Measurements from ENCODE around the gene FHL2.

Gene FHL2

DNA sequence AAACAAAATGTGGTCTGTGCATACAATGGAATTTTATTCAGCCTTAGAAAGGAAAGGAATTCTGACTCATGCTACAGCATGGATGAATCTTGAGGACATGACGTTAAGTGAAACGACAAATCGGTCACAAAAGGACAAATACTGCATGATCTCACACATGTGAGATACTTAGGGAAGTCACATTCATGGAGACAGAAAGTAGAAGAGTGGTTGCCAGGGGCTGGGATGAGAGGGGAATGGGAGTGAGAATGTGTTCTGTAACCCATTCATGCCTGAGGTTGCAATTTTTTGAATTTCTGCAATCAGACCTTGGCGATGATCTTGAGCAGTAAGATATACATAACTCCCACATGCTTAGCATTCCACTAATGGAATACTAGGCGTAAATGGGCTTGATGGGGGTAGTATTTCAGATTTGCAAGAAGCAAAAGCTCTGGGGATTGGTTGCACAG, 22.0 kb downstream of the FHL2 start:
- no peak for DNase-seq

DNA sequence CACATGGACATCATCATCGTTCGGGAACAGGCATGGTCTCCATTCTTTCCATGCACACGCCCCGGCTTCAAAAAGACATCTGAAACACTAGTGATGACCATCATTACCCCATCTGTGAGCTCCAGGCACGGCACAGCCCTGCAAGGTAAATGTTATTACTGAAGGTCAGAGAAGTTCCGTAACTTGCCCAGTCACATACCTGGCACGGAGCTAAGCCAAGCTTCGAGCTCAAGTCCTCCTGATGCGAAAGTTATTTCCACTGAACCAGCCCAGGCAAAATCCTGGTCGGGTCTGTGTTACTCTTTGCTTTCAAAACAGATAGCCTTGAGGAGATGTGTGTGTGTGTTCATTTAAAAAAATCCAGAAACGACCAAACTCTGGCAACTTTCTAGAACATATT, 22.8 kb downstream of the FHL2 start:
- no peak for DNase-seq

DNA sequence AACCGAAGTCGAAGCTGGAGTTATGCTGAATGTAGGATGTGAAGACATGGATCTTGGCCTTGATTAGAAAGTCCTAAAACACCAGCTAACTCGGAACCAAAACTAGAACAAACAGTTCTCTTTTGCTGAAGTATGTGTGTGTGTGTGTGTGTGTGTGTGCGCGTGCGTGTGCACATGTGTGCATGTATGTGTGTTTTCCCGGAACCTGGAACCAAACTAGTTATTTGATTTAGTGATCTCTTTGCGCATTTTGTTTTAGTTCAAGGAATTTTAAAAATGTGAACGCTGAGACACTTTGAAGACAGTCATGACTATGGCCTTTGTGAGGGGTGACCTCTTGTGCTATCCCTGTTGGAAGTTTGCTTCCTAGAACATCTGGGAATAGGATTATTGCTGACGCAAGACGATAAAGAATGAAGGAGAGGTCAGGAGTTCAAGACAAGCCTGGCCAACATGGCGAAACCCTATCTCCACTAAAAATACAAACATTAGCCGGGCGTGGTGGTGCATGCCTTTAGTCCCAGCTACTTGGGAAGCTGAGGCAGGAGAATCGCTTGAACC, 23.8 kb downstream of the FHL2 start:
- DNase-seq = no peak

GRCh38 chr2:105373895-105374401, 24.9 kb downstream of the FHL2 start:
- DNase-seq = peak; percentile 18

GRCh38 chr2:105373344-105373781, 25.5 kb downstream of the FHL2 start:
- no peak for DNase-seq

DNA sequence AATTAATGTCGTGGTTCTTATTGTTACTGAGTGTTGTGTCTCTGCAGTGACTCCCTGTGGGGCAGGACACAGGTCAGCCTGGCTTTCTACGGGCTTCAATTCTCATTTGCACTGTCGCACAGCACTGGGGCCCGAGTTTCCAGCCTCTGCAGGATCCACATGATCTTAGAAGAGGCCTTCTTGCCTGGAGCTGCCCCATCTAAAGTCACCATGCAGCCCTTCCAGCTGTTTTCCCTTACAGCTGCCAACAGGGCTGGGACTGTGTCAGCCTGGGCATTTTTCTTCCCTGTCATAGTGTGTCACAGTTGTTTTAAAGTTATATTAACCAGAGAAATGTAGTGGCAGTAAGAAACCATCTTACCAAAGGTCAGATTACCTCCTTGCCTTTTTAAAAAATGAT, 27.0 kb downstream of the FHL2 start:
- DNase-seq = no peak

DNA sequence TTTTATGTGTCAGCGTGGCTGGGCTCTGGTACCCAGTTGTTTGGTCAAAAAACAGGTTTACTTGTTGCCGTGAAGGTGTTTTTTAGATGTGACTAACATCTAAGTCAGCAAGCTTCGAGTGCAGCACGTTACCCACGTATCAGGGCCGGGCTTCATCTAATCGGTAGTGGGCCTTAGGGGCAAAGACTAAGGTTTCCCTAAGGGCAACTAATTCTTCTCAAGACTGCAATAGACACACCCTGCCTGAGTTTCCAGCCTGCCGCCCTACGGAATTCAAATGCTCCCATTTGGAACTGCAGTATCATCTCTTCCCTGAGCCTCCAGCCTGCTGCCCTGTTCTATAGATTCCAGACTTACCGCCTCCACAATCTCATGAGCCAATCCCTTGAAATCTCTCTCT, 27.7 kb downstream of the FHL2 start:
- no peak for DNase-seq

GRCh38 chr2:105369777-105370690, 28.8 kb downstream of the FHL2 start:
- peak; percentile 90 for DNase-seq

GRCh38 chr2:105368759-105369408, 30.0 kb downstream of the FHL2 start:
- no peak for DNase-seq

GRCh38 chr2:105365206-105365605, 33.6 kb downstream of the FHL2 start:
- DNase-seq = no peak

DNA sequence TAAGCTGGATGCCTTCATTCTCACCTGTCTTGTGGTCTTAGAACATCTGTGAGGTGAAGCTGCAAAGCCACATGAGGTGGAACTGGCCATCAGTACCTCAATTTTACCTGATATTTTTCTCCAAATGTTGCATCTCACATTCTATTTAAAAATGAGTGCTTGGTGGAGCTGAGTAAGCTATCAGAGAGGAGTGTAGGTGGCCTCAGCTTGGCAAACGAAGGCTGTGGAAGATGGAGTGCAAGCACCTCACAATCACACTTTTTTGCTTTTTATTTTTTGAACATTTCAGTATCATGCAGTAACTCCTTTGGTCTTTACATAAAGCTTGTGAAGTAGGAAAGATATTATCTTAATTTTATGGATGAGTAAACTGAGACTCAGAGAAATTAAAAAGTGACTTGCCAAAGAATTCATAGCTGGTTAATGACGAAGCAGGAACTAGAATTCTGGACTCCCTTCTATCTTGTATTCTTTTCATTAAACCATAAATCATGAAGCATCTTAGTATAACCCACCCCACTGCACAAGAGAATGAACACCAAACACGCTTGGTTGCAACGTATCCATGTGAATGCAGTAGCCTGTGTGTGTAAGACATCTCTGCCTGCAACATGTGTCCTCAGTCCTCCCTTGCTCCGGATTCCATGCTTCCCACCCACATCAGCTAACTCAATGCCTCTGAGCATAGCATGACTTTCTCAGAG, 34.3 kb downstream of the FHL2 start:
- no peak for DNase-seq

GRCh38 chr2:105362862-105363591, 35.8 kb downstream of the FHL2 start:
- peak; percentile 13 for DNase-seq

- DNase-seq = peak; percentile 72
Measured at GRCh38 chr2:105361102-105361889, 37.6 kb downstream of the FHL2 start.

DNA sequence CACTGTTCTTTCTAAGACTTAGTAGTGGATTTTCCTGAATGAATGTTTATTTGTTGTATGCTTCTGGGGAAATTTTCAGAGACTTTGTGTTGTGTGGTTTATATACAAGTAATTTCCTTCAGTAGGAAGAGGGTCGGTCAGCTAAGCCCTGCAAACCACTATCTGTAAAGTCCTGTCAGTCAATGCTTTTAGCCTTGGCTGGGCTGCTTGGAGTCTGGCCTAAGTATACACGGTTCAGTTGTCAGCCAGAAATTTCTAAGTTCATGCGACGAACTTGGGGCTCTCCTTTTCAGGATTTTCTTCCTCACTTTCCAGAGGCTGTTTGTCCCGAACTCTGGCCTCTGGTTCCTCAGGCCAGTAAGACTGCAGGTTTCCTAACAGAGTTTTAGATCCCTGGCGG, 40.3 kb downstream of the FHL2 start:
- DNase-seq = no peak

- DNase-seq = no peak
Measured at GRCh38 chr2:105357122-105357521, 41.7 kb downstream of the FHL2 start.

DNA sequence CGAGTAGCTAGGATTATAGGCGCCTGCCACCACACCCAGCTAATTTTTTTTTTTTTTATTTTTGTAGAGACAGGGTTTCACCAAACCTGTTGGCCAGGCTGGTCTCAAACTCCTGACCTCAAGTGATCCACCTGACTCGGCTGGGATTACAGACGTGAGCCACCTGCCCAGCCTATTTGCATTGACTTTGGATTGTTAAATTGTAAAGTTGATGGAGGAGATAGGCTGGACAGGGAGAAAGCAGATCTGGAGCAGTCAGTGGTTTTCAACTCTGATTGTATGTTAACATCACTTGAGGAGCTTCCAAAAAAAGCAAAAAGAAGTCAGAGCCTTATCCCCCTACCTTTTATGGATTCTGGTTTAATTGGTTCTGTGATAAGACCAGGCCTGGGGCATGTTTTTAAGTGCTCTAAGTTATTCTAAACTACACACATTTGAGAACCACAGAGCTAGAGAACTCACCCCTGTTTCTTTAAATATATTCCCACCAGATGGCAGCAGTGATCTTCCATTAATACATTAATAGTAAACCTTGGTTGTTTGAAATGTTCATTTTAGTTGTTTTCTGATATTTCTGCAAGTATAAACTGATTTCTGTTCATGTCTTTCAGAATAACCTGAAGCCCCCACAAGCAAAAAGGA, 54.0 kb downstream of the FHL2 start:
- DNase-seq = no peak

DNA sequence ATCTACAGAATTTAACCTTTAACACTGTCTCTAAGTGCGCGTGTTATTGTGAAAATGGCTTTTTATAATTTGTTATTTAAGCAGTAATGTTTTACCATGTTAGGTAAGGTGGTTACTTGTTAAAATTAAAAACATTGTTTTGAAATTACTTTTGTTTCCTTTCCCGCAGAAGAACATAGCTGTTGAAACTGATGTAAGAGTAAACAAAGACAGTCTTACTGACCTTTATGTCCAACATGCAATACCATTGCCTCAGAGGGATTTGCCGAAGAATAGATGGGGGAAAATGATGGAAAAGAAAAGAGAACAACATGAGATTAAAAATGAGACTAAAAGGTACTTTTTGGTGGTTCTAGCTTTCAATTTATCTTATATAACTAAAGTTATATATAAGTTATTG, 59.4 kb downstream of the FHL2 start:
- no peak for DNase-seq

- DNase-seq = no peak
Measured at GRCh38 chr2:105338020-105338385, 60.8 kb downstream of the FHL2 start.

DNA sequence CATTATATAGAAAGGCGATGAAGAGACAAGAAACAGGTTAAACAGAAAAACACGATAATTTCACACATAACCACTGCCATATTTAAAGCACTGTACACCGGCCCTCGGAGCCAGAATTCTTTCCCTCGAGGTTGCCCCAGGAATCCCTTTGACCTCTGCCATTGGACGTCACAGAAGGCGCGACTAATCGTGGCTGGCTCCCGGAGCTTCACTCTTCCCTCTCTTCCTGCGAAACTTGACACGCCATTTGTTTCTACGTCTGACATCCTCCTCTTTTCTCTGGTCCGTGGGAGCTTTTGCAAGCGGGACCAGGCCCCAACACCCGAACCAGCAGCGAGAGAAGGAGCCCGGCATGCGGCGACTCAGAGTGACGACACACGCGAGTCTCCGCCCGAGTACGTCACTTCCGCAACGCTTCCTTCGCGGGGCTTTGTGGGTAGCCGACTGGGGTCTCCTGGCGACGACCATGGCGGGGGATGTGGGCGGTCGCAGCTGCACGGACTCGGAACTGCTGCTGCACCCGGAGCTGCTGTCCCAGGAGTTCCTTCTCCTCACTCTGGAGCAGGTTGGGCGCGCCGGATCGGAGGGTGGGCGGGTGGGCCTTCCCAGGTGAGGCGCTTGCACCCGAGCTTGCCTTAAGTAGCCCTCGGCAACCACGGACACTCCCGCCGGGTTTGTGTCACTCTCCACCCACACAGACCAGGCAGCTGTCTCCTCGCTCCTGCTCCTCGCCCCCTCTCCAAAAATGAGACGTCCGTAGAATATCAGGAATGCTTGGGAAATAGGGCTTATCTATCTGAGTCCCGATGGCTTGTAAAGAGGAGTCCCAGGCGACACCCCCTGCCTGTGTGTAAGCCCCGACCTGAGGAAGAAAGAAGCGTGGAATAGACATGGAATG, 61.5 kb downstream of the FHL2 start, which contains the start of gene C2orf49:
TSS of gene C2orf49 (plus strand) at position 419 of the 898 bp plus-strand sequence. CDS start at position 467, 48 bp downstream.
- peak; percentile 89 for DNase-seq

GRCh38 chr2:105336786-105337121, 62.1 kb downstream of the FHL2 start:
- no peak for DNase-seq
